Measurements from ENCODE around the gene S100A10.

The S100A10 gene

DNA sequence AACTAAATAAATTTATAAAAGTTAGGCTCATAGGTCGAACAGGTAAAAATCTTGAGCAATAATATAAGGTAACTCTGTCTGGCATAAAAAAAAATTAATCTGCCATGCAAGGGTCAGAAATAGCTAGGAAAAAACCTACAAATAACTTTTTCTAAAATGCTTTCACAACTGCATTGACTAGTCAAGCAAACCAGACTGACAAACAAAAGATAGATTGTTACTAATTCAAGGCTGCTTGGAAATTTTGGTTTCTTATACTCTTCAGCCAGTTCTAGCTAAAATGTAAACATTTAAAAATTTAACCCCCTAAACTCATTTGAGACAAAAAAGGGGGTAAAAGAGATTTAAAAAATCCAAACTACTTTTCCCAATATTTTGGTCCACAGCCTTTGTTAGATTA, 40.8 kb downstream of the S100A10 start:
- Mint-ChIP-seq H3K4me1 (no peaks in the 10 kb centered on the region), H3K9me3 (no peaks in the 10 kb centered on the region)
- ATAC-seq (ENCODE audit: low read depth): no peak

GRCh38 chr1:151949371-151950193, 44.1 kb downstream of the S100A10 start:
- no peak overlapping the region for H3K4me3 Mint-ChIP-seq

More for the DNA sequence above, 40.8 kb downstream of the S100A10 start:
- no peak overlapping the region for H3K4me3 Mint-ChIP-seq
- no peak overlapping the region for H3K27ac Mint-ChIP-seq
- DNase-seq (ENCODE audit: low spot score in 2 of 2): no peak
- H3K27me3 Mint-ChIP-seq: no peaks in the 10 kb centered on the region
- no peaks in the 10 kb centered on the region for H3K36me3 Mint-ChIP-seq

DNA sequence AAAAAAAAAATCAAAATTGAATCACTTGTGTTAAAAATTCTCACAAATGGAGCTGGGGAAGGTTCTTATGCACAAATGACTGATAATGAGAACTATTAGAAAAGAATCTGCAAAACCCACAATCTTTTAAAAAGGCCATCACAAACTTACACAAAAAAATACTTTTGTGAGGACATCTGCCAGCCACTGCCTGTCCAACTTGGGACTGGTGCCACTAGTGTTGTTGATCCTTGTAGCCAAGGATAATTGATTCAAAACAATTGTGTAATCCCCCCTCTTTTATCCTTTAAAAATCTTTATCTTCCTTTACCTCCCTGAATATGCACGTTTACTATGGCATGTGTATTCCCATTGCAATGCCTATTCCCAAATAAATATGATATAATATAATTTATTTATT, 45.2 kb downstream of the S100A10 start:
- H3K4me1 Mint-ChIP-seq: peaks cover 16% of the 10 kb centered on the region
- no peak overlapping the region for H3K27ac Mint-ChIP-seq
- peaks cover 3% of the 10 kb centered on the region for H3K9me3 Mint-ChIP-seq
- DNase-seq (ENCODE audit: low spot score in 2 of 2) (no peak), ATAC-seq (ENCODE audit: low read depth) (no peak)
- H3K4me3 Mint-ChIP-seq: no peak overlapping the region
- H3K27me3 Mint-ChIP-seq: no peaks in the 10 kb centered on the region
- H3K36me3 Mint-ChIP-seq: no peaks in the 10 kb centered on the region

More at GRCh38 chr1:151949371-151950193, 44.1 kb downstream of the S100A10 start:
- Mint-ChIP-seq H3K36me3 (no peaks in the 10 kb centered on the region), H3K9me3 (peaks cover 3% of the 10 kb centered on the region), H3K4me1 (peaks cover 16% of the 10 kb centered on the region), H3K27ac (peak overlapping the region; percentile 33), H3K27me3 (no peaks in the 10 kb centered on the region)
- DNase-seq (ENCODE audit: low spot score in 2 of 2) (no peak), ATAC-seq (ENCODE audit: low read depth) (no peak)

DNA sequence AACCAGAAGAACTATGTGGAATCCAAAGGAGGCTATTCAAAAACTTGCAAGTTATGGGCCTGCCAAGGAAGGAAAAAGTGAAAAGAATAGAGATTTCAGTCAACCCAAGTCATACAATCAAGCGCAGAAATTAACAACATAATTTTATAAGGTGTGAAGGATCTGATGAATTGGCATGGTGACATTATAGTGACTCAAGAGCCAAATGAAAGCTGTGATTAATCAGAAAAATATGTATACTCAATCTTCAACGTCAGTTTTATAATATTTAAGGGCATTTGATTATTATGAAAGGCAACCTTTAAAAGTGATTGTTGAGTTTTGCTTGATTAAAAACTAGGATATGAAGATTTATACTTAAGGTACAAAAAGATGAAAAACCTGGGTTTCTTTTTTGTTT, 46.5 kb downstream of the S100A10 start:
- ATAC-seq (ENCODE audit: low read depth) (no peak), DNase-seq (ENCODE audit: low spot score in 2 of 2) (no peak)
- Mint-ChIP-seq H3K9me3 (peaks cover 3% of the 10 kb centered on the region), H3K4me3 (no peak overlapping the region), H3K4me1 (peaks cover 16% of the 10 kb centered on the region), H3K27me3 (no peaks in the 10 kb centered on the region), H3K36me3 (no peaks in the 10 kb centered on the region), H3K27ac (peak overlapping the region; percentile 97)

GRCh38 chr1:151945725-151946722, 47.6 kb downstream of the S100A10 start:
- Mint-ChIP-seq H3K27me3 (no peaks in the 10 kb centered on the region), H3K36me3 (no peaks in the 10 kb centered on the region), H3K9me3 (peaks cover 3% of the 10 kb centered on the region), H3K4me3 (peak overlapping the region; percentile 56), H3K27ac (peak overlapping the region; percentile 97), H3K4me1 (peaks cover 20% of the 10 kb centered on the region)
- ATAC-seq (ENCODE audit: low read depth): peak; percentile 93
- DNase-seq (ENCODE audit: low spot score in 2 of 2): peak; percentile 67 to 88

DNA sequence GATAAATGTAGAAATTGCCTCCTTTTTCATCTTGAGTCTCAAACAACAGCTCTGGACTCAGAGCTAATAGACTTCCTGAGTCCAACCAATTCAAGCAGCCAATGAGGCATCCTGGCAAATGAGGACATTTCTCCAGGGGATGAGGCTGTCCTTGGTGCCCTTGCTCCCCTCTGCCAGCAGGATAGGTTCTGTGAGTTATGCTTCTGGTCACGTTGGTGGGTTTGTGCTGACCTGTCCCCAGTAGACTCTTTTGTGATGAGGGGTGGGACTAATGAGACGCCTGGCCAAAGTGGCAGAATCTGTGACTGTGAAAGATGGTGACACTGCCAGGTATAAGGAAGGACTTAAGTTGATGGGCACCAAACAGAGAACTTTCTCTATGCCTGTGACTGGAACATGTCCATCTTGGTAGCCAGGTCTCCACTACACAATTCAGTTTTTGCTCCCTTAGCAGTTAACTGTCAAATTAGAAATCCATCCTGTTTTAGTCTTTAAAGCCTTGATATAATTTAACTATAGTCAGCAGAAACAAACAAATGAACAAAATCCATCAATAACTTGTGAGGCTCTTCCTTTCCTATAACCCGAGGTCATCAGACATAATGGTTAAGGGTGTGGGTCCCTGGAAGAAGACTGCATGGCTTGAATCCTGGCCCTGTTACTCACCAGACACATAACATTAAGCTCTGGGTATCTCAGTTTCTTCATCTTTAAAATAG, 48.6 kb downstream of the S100A10 start:
- H3K4me1 Mint-ChIP-seq: peaks cover 20% of the 10 kb centered on the region
- DNase-seq (ENCODE audit: low spot score in 2 of 2) (no peak), ATAC-seq (ENCODE audit: low read depth) (peak; percentile 3)
- no peaks in the 10 kb centered on the region for H3K27me3 Mint-ChIP-seq
- peak overlapping the region; percentile 97 for H3K27ac Mint-ChIP-seq
- H3K4me3 Mint-ChIP-seq: peak overlapping the region; percentile 56
- no peaks in the 10 kb centered on the region for H3K36me3 Mint-ChIP-seq
- H3K9me3 Mint-ChIP-seq: peaks cover 3% of the 10 kb centered on the region

DNA sequence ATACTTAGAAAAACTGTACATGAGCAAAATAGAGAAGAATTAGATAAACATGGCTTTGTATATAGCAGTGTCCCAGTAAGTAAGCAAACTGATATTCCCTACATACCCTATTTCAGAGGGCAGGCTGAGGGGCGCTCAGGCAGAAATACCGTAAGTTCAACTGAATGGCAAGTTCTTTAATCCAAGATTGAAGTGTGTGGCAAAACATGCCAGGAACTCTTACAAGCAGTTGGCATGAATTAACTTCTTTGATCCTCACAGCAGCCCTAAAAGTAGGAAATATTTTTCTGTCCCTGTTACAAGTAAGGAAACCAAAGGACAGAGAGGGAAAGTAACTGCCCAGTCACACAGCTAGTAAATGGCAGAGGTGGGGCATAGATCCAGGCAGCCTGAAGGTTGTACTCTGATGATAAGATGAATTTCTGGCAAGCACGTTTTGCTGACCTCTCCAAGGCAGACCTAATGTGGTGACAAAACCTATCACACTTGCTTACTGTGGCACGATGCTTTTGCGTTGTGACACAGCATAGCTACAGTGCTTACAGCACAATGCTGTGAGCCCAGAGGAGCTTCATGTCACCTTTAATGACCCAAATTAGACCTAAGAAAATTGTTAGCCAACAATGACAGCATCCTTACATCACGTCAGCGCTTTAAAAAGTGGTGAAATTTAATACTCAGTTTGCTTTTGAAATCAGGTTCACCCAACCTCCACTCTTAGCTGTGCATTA, 49.4 kb downstream of the S100A10 start:
- H3K27me3 Mint-ChIP-seq: no peaks in the 10 kb centered on the region
- H3K9me3 Mint-ChIP-seq: peaks cover 3% of the 10 kb centered on the region
- no peak overlapping the region for H3K4me3 Mint-ChIP-seq
- DNase-seq (ENCODE audit: low spot score in 2 of 2) (no peak), ATAC-seq (ENCODE audit: low read depth) (no peak)
- peak overlapping the region; percentile 97 for H3K27ac Mint-ChIP-seq
- peaks cover 20% of the 10 kb centered on the region for H3K4me1 Mint-ChIP-seq
- no peaks in the 10 kb centered on the region for H3K36me3 Mint-ChIP-seq

DNA sequence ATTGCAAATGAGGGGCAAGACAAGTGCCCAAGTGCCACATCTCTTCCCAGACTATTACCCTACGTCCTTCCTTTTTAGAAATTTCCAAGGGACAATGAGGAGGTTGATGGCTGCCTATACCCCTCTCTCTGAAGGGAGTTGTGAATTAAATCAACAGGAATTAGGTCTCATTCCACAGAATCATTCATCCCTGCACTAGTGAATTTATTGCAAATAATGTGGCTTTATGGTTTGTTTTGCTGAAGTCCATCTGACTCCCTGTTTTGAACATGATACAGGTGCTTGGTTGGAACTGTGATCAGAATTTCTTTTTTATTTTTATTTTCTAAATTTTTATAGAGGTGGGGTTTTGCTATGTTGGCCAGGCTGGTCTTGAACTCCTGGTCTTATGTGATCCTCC, 50.1 kb downstream of the S100A10 start:
- no peak overlapping the region for H3K4me3 Mint-ChIP-seq
- peak overlapping the region; percentile 97 for H3K27ac Mint-ChIP-seq
- DNase-seq (ENCODE audit: low spot score in 2 of 2): no peak
- no peak for ATAC-seq (ENCODE audit: low read depth)
- H3K9me3 Mint-ChIP-seq: peaks cover 3% of the 10 kb centered on the region
- no peaks in the 10 kb centered on the region for H3K36me3 Mint-ChIP-seq
- H3K27me3 Mint-ChIP-seq: no peaks in the 10 kb centered on the region
- peaks cover 20% of the 10 kb centered on the region for H3K4me1 Mint-ChIP-seq

GRCh38 chr1:151942882-151943281, 50.8 kb downstream of the S100A10 start:
- Mint-ChIP-seq H3K36me3 (no peaks in the 10 kb centered on the region), H3K4me1 (peaks cover 20% of the 10 kb centered on the region), H3K9me3 (peaks cover 3% of the 10 kb centered on the region), H3K4me3 (no peak overlapping the region), H3K27ac (peak overlapping the region; percentile 97), H3K27me3 (no peaks in the 10 kb centered on the region)
- DNase-seq (ENCODE audit: low spot score in 2 of 2) (no peak), ATAC-seq (ENCODE audit: low read depth) (no peak)

- H3K4me3 Mint-ChIP-seq: no peak overlapping the region
- no peaks in the 10 kb centered on the region for H3K27me3 Mint-ChIP-seq
- ATAC-seq (ENCODE audit: low read depth) (no peak), DNase-seq (ENCODE audit: low spot score in 2 of 2) (no peak)
- no peaks in the 10 kb centered on the region for H3K9me3 Mint-ChIP-seq
- H3K36me3 Mint-ChIP-seq: no peaks in the 10 kb centered on the region
- peaks cover 7% of the 10 kb centered on the region for H3K4me1 Mint-ChIP-seq
- H3K27ac Mint-ChIP-seq: peak overlapping the region; percentile 97
These were observed 53.1 kb downstream of the S100A10 start for GRCh38 chr1:151940541-151940940.

GRCh38 chr1:151939779-151940178, 53.9 kb downstream of the S100A10 start:
- H3K27me3 Mint-ChIP-seq: no peaks in the 10 kb centered on the region
- DNase-seq (ENCODE audit: low spot score in 2 of 2): no peak
- no peak overlapping the region for H3K27ac Mint-ChIP-seq
- no peaks in the 10 kb centered on the region for H3K9me3 Mint-ChIP-seq
- no peak for ATAC-seq (ENCODE audit: low read depth)
- no peaks in the 10 kb centered on the region for H3K36me3 Mint-ChIP-seq
- H3K4me3 Mint-ChIP-seq: no peak overlapping the region
- H3K4me1 Mint-ChIP-seq: peaks cover 4% of the 10 kb centered on the region

GRCh38 chr1:151939141-151939540, 54.5 kb downstream of the S100A10 start:
- no peak overlapping the region for H3K27ac Mint-ChIP-seq
- no peaks in the 10 kb centered on the region for H3K9me3 Mint-ChIP-seq
- peaks cover 5% of the 10 kb centered on the region for H3K4me1 Mint-ChIP-seq
- ATAC-seq (ENCODE audit: low read depth) (no peak), DNase-seq (ENCODE audit: low spot score in 2 of 2) (no peak)
- no peak overlapping the region for H3K4me3 Mint-ChIP-seq
- no peaks in the 10 kb centered on the region for H3K27me3 Mint-ChIP-seq
- H3K36me3 Mint-ChIP-seq: no peaks in the 10 kb centered on the region

DNA sequence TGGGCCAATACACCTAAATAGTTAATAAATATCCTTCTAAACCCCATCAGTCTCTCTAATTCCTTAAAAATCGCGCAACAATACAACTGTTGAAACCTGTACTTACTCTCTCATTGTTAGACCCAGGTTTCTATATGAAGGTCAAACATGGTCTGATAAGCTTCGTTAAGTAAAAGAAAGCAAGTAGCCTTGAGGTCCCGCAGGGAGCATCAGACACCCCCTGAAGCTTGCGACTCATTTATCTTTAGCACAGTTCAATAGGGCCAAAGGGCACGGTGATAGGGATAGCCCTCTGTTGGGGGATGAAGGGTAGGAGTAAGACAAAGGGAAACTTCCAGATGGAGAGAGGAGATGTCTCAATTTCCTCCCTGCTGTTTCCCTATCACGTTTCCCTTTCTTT, 57.0 kb downstream of the S100A10 start:
- Mint-ChIP-seq H3K36me3 (no peaks in the 10 kb centered on the region), H3K9me3 (no peaks in the 10 kb centered on the region), H3K4me3 (no peak overlapping the region), H3K4me1 (peaks cover 7% of the 10 kb centered on the region), H3K27ac (no peak overlapping the region), H3K27me3 (no peaks in the 10 kb centered on the region)
- no peak for ATAC-seq (ENCODE audit: low read depth)
- DNase-seq (ENCODE audit: low spot score in 2 of 2): no peak

All from memory B cell (primary cell).